ENCODE measurements around the gene PPFIA4.

Gene PPFIA4

GRCh38 chr1:203081465-203082230 lies 55.4 kb downstream of the PPFIA4 start:
- DNase-seq (ENCODE audit: low read depth in 2 of 2, low spot score in 1 of 2) = no peak

GRCh38 chr1:203082231-203082505 lies 55.9 kb downstream of the PPFIA4 start:
- no peak for DNase-seq (ENCODE audit: low read depth in 2 of 2, low spot score in 1 of 2)

- DNase-seq (ENCODE audit: low read depth in 2 of 2, low spot score in 1 of 2) = no peak
These were observed 56.5 kb downstream of the PPFIA4 start for GRCh38 chr1:203082571-203083462.

GRCh38 chr1:203083463-203083921 lies 57.2 kb downstream of the PPFIA4 start:
- no peak for DNase-seq (ENCODE audit: low read depth in 2 of 2, low spot score in 1 of 2)

GRCh38 chr1:203084588-203085527 lies 58.6 kb downstream of the PPFIA4 start:
- DNase-seq (ENCODE audit: low read depth in 2 of 2, low spot score in 1 of 2) = no peak

- DNase-seq (ENCODE audit: low read depth in 2 of 2, low spot score in 1 of 2) = no peak
These were observed 59.5 kb downstream of the PPFIA4 start, which contains the start of gene MYOG for GRCh38 chr1:203085528-203086406. TSS of gene MYOG (minus strand) at chr1:203086012. CDS start at chr1:203085961, 51 bp downstream.

- DNase-seq (ENCODE audit: low read depth in 2 of 2, low spot score in 1 of 2) = no peak
These were observed 60.9 kb downstream of the PPFIA4 start for GRCh38 chr1:203086992-203087763.

GRCh38 chr1:203088441-203088840 lies 62.1 kb downstream of the PPFIA4 start:
- DNase-seq (ENCODE audit: low read depth in 2 of 2, low spot score in 1 of 2) = no peak

GRCh38 chr1:203089001-203089650 lies 62.8 kb downstream of the PPFIA4 start:
- DNase-seq (ENCODE audit: low read depth in 2 of 2, low spot score in 1 of 2) = no peak

- no peak for DNase-seq (ENCODE audit: low read depth in 2 of 2, low spot score in 1 of 2)
These were observed 63.4 kb downstream of the PPFIA4 start for GRCh38 chr1:203089651-203090045.

GRCh38 chr1:203090421-203091198 lies 64.3 kb downstream of the PPFIA4 start:
- no peak for DNase-seq (ENCODE audit: low read depth in 2 of 2, low spot score in 1 of 2)

GRCh38 chr1:203091199-203091477 lies 64.8 kb downstream of the PPFIA4 start:
- DNase-seq (ENCODE audit: low read depth in 2 of 2, low spot score in 1 of 2) = no peak

GRCh38 chr1:203091761-203092330 lies 65.6 kb downstream of the PPFIA4 start:
- no peak for DNase-seq (ENCODE audit: low read depth in 2 of 2, low spot score in 1 of 2)

GRCh38 chr1:203093754-203094410 lies 67.6 kb downstream of the PPFIA4 start:
- no peak for DNase-seq (ENCODE audit: low read depth in 2 of 2, low spot score in 1 of 2)

GRCh38 chr1:203095061-203095690 lies 68.9 kb downstream of the PPFIA4 start:
- no peak for DNase-seq (ENCODE audit: low read depth in 2 of 2, low spot score in 1 of 2)

GRCh38 chr1:203096566-203096965 lies 70.3 kb downstream of the PPFIA4 start:
- DNase-seq (ENCODE audit: low read depth in 2 of 2, low spot score in 1 of 2) = no peak

- no peak for DNase-seq (ENCODE audit: low read depth in 2 of 2, low spot score in 1 of 2)
These were observed 70.7 kb downstream of the PPFIA4 start for GRCh38 chr1:203097001-203097400.
